ENCODE results near the gene IGF2BP2.

Gene IGF2BP2

GRCh38 chr3:185654758-185655145 lies 170.1 kb downstream of the IGF2BP2 start:
- Histone ChIP-seq H2BK120ac (ENCODE audit: low read depth, low read length) (no peak overlapping the region), H3K36me3 (ENCODE audit: control insufficient read depth, insufficient read depth, low read length) (peaks cover 16% of the 10 kb centered on the region), H3K56ac (ENCODE audit: low read length) (no peak overlapping the region), H3K23ac (ENCODE audit: low read length) (no peak overlapping the region), H3K9ac (ENCODE audit: low read length) (no peak overlapping the region), H4K8ac (ENCODE audit: low read depth, low read length) (no peak overlapping the region), H3K18ac (ENCODE audit: low read length) (no peak overlapping the region), H3K4me1 (ENCODE audit: control insufficient read depth, low read depth, low read length) (no peaks in the 10 kb centered on the region), H3K79me2 (ENCODE audit: control insufficient read depth, insufficient read depth, low read length) (no peaks in the 10 kb centered on the region), H4K5ac (ENCODE audit: low read length) (no peak overlapping the region), H2AK5ac (ENCODE audit: low read length) (no peak overlapping the region), H3K4me3 (ENCODE audit: low read length) (no peak overlapping the region), H2BK5ac (ENCODE audit: low read length) (no peak overlapping the region), H3K4me2 (ENCODE audit: low read length) (no peak overlapping the region), H3K27me3 (ENCODE audit: insufficient read depth, low read length, poor library complexity) (no peaks in the 10 kb centered on the region), H3K27ac (ENCODE audit: low read depth, low read length) (no peak overlapping the region), H3K4ac (ENCODE audit: low read depth, low read length) (no peak overlapping the region), H3K79me1 (ENCODE audit: low read length) (no peaks in the 10 kb centered on the region), H2BK15ac (replicated peaks; ENCODE audit: low read depth) (no peak overlapping the region)
- no peak for DNase-seq
- no CpG with 5 or more reads among the region's 2 CpGs for WGBS (ENCODE audit: extremely low coverage, insufficient coverage, low lambda C conversion rate)

GRCh38 chr3:185653949-185654757 lies 170.7 kb downstream of the IGF2BP2 start:
- Histone ChIP-seq H3K23ac (ENCODE audit: low read length) (no peak overlapping the region), H3K36me3 (ENCODE audit: control insufficient read depth, insufficient read depth, low read length) (peaks cover 19% of the 10 kb centered on the region), H4K8ac (ENCODE audit: low read depth, low read length) (no peak overlapping the region), H2BK15ac (replicated peaks; ENCODE audit: low read depth) (no peak overlapping the region), H3K27me3 (ENCODE audit: insufficient read depth, low read length, poor library complexity) (no peaks in the 10 kb centered on the region), H3K56ac (ENCODE audit: low read length) (no peak overlapping the region), H4K5ac (ENCODE audit: low read length) (no peak overlapping the region), H3K4me2 (ENCODE audit: low read length) (no peak overlapping the region), H3K4me1 (ENCODE audit: control insufficient read depth, low read depth, low read length) (no peaks in the 10 kb centered on the region), H2BK5ac (ENCODE audit: low read length) (no peak overlapping the region), H3K18ac (ENCODE audit: low read length) (no peak overlapping the region), H3K27ac (ENCODE audit: low read depth, low read length) (no peak overlapping the region), H2BK120ac (ENCODE audit: low read depth, low read length) (no peak overlapping the region), H3K4ac (ENCODE audit: low read depth, low read length) (no peak overlapping the region), H3K4me3 (ENCODE audit: low read length) (no peak overlapping the region), H2AK5ac (ENCODE audit: low read length) (no peak overlapping the region), H3K79me2 (ENCODE audit: control insufficient read depth, insufficient read depth, low read length) (no peaks in the 10 kb centered on the region), H3K9ac (ENCODE audit: low read length) (no peak overlapping the region), H3K79me1 (ENCODE audit: low read length) (no peaks in the 10 kb centered on the region)
- DNase-seq, result no peak
- no CpG with 5 or more reads among the region's 12 CpGs for WGBS (ENCODE audit: extremely low coverage, insufficient coverage, low lambda C conversion rate)

- no peaks in the 10 kb centered on the region for H3K27me3 ChIP-seq (ENCODE audit: insufficient read depth, low read length, poor library complexity)
- WGBS (ENCODE audit: extremely low coverage, insufficient coverage, low lambda C conversion rate), result no CpG with 5 or more reads among the region's 9 CpGs
- H4K8ac ChIP-seq (ENCODE audit: low read depth, low read length), result no peak overlapping the region
- H3K4ac ChIP-seq (ENCODE audit: low read depth, low read length), result no peak overlapping the region
- no peak overlapping the region for H4K5ac ChIP-seq (ENCODE audit: low read length)
- H2BK15ac ChIP-seq (replicated peaks; ENCODE audit: low read depth), result no peak overlapping the region
- no peaks in the 10 kb centered on the region for H3K79me2 ChIP-seq (ENCODE audit: control insufficient read depth, insufficient read depth, low read length)
- H3K9ac ChIP-seq (ENCODE audit: low read length), result no peak overlapping the region
- peaks cover 15% of the 10 kb centered on the region for H3K36me3 ChIP-seq (ENCODE audit: control insufficient read depth, insufficient read depth, low read length)
- no peak overlapping the region for H3K23ac ChIP-seq (ENCODE audit: low read length)
- no peak overlapping the region for H2BK5ac ChIP-seq (ENCODE audit: low read length)
- H3K56ac ChIP-seq (ENCODE audit: low read length), result no peak overlapping the region
- no peak overlapping the region for H2BK120ac ChIP-seq (ENCODE audit: low read depth, low read length)
- H2AK5ac ChIP-seq (ENCODE audit: low read length), result no peak overlapping the region
- no peak overlapping the region for H3K18ac ChIP-seq (ENCODE audit: low read length)
- no peak overlapping the region for H3K4me2 ChIP-seq (ENCODE audit: low read length)
- no peaks in the 10 kb centered on the region for H3K79me1 ChIP-seq (ENCODE audit: low read length)
- H3K4me1 ChIP-seq (ENCODE audit: control insufficient read depth, low read depth, low read length), result no peaks in the 10 kb centered on the region
- DNase-seq, result no peak
- H3K4me3 ChIP-seq (ENCODE audit: low read length), result no peak overlapping the region
- H3K27ac ChIP-seq (ENCODE audit: low read depth, low read length), result no peak overlapping the region
Observed at GRCh38 chr3:185651971-185652370, 172.9 kb downstream of the IGF2BP2 start.

GRCh38 chr3:185649414-185649813 lies 175.4 kb downstream of the IGF2BP2 start:
- Histone ChIP-seq H4K5ac (ENCODE audit: low read length) (no peak overlapping the region), H3K27me3 (ENCODE audit: insufficient read depth, low read length, poor library complexity) (no peaks in the 10 kb centered on the region), H2BK15ac (replicated peaks; ENCODE audit: low read depth) (no peak overlapping the region), H3K56ac (ENCODE audit: low read length) (no peak overlapping the region), H3K9ac (ENCODE audit: low read length) (no peak overlapping the region), H3K4me1 (ENCODE audit: control insufficient read depth, low read depth, low read length) (no peaks in the 10 kb centered on the region), H3K4me3 (ENCODE audit: low read length) (no peak overlapping the region), H3K4ac (ENCODE audit: low read depth, low read length) (no peak overlapping the region), H2BK120ac (ENCODE audit: low read depth, low read length) (no peak overlapping the region), H4K8ac (ENCODE audit: low read depth, low read length) (no peak overlapping the region), H3K18ac (ENCODE audit: low read length) (no peak overlapping the region), H2BK5ac (ENCODE audit: low read length) (no peak overlapping the region), H2AK5ac (ENCODE audit: low read length) (no peak overlapping the region), H3K23ac (ENCODE audit: low read length) (no peak overlapping the region), H3K36me3 (ENCODE audit: control insufficient read depth, insufficient read depth, low read length) (peaks cover 20% of the 10 kb centered on the region), H3K4me2 (ENCODE audit: low read length) (no peak overlapping the region), H3K79me2 (ENCODE audit: control insufficient read depth, insufficient read depth, low read length) (no peaks in the 10 kb centered on the region), H3K79me1 (ENCODE audit: low read length) (no peaks in the 10 kb centered on the region), H3K27ac (ENCODE audit: low read depth, low read length) (no peak overlapping the region)
- no CpG with 5 or more reads among the region's 10 CpGs for WGBS (ENCODE audit: extremely low coverage, insufficient coverage, low lambda C conversion rate)
- DNase-seq, result no peak

GRCh38 chr3:185648396-185648795 lies 176.4 kb downstream of the IGF2BP2 start:
- WGBS (ENCODE audit: extremely low coverage, insufficient coverage, low lambda C conversion rate), result no CpG with 5 or more reads among the region's 4 CpGs
- Histone ChIP-seq H3K56ac (ENCODE audit: low read length) (no peak overlapping the region), H3K27me3 (ENCODE audit: insufficient read depth, low read length, poor library complexity) (no peaks in the 10 kb centered on the region), H3K79me1 (ENCODE audit: low read length) (no peaks in the 10 kb centered on the region), H3K36me3 (ENCODE audit: control insufficient read depth, insufficient read depth, low read length) (peaks cover 18% of the 10 kb centered on the region), H3K23ac (ENCODE audit: low read length) (no peak overlapping the region), H2BK5ac (ENCODE audit: low read length) (no peak overlapping the region), H3K4me3 (ENCODE audit: low read length) (no peak overlapping the region), H3K4ac (ENCODE audit: low read depth, low read length) (no peak overlapping the region), H2BK120ac (ENCODE audit: low read depth, low read length) (no peak overlapping the region), H3K79me2 (ENCODE audit: control insufficient read depth, insufficient read depth, low read length) (no peaks in the 10 kb centered on the region), H3K27ac (ENCODE audit: low read depth, low read length) (no peak overlapping the region), H3K9ac (ENCODE audit: low read length) (no peak overlapping the region), H4K8ac (ENCODE audit: low read depth, low read length) (no peak overlapping the region), H3K4me1 (ENCODE audit: control insufficient read depth, low read depth, low read length) (no peaks in the 10 kb centered on the region), H3K18ac (ENCODE audit: low read length) (no peak overlapping the region), H2BK15ac (replicated peaks; ENCODE audit: low read depth) (no peak overlapping the region), H4K5ac (ENCODE audit: low read length) (no peak overlapping the region), H3K4me2 (ENCODE audit: low read length) (no peak overlapping the region), H2AK5ac (ENCODE audit: low read length) (no peak overlapping the region)
- DNase-seq, result no peak

- no peak overlapping the region for H4K8ac ChIP-seq (ENCODE audit: low read depth, low read length)
- H3K4me1 ChIP-seq (ENCODE audit: control insufficient read depth, low read depth, low read length), result no peaks in the 10 kb centered on the region
- H3K36me3 ChIP-seq (ENCODE audit: control insufficient read depth, insufficient read depth, low read length), result peaks cover 18% of the 10 kb centered on the region
- WGBS (ENCODE audit: extremely low coverage, insufficient coverage, low lambda C conversion rate), result no CpG with 5 or more reads among the region's 10 CpGs
- H3K27me3 ChIP-seq (ENCODE audit: insufficient read depth, low read length, poor library complexity), result no peaks in the 10 kb centered on the region
- no peak overlapping the region for H3K4me2 ChIP-seq (ENCODE audit: low read length)
- no peak overlapping the region for H3K23ac ChIP-seq (ENCODE audit: low read length)
- no peak overlapping the region for H3K27ac ChIP-seq (ENCODE audit: low read depth, low read length)
- H3K9ac ChIP-seq (ENCODE audit: low read length), result no peak overlapping the region
- no peak overlapping the region for H4K5ac ChIP-seq (ENCODE audit: low read length)
- no peak overlapping the region for H3K18ac ChIP-seq (ENCODE audit: low read length)
- H2BK15ac ChIP-seq (replicated peaks; ENCODE audit: low read depth), result no peak overlapping the region
- H3K56ac ChIP-seq (ENCODE audit: low read length), result no peak overlapping the region
- no peak overlapping the region for H3K4me3 ChIP-seq (ENCODE audit: low read length)
- H3K79me2 ChIP-seq (ENCODE audit: control insufficient read depth, insufficient read depth, low read length), result no peaks in the 10 kb centered on the region
- no peak for DNase-seq
- H2BK120ac ChIP-seq (ENCODE audit: low read depth, low read length), result no peak overlapping the region
- H3K4ac ChIP-seq (ENCODE audit: low read depth, low read length), result no peak overlapping the region
- no peak overlapping the region for H2BK5ac ChIP-seq (ENCODE audit: low read length)
- no peak overlapping the region for H2AK5ac ChIP-seq (ENCODE audit: low read length)
- H3K79me1 ChIP-seq (ENCODE audit: low read length), result no peaks in the 10 kb centered on the region
Observed at GRCh38 chr3:185647880-185648210, 177.0 kb downstream of the IGF2BP2 start.
